ENCODE results near the gene PLXNB2.

DNA sequence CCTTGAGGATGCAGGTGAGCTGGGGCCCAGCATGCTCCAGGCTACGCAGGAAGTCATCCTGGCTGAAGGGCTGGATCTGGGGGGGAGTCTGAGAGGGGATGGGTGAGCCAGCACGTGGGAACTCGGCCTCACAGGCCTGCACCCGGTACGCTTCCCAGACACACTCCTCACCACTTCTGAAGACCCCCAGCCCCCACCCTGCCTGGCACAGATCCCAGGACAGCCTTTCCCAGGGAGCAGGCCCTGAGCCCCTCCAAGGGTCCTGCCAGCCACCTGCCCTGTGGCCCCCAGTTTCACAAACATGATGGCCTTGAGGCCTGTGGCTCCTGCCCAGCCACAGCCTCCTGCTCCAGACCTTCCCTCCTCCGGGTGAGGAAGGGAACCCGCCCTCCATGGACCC is 5.6 kb upstream of the PLXNB2 start:
- TF ChIP-seq, protein P1, sequence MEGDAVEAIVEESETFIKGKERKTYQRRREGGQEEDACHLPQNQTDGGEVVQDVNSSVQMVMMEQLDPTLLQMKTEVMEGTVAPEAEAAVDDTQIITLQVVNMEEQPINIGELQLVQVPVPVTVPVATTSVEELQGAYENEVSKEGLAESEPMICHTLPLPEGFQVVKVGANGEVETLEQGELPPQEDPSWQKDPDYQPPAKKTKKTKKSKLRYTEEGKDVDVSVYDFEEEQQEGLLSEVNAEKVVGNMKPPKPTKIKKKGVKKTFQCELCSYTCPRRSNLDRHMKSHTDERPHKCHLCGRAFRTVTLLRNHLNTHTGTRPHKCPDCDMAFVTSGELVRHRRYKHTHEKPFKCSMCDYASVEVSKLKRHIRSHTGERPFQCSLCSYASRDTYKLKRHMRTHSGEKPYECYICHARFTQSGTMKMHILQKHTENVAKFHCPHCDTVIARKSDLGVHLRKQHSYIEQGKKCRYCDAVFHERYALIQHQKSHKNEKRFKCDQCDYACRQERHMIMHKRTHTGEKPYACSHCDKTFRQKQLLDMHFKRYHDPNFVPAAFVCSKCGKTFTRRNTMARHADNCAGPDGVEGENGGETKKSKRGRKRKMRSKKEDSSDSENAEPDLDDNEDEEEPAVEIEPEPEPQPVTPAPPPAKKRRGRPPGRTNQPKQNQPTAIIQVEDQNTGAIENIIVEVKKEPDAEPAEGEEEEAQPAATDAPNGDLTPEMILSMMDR (conservative IDR thresholded peaks at IDR 0.05), result no peak
- TF ChIP-seq ZFX (IDR thresholded peaks at IDR 0.05), result no peak
